Uterus (tissue), 4 donors: ENCODE results near the gene SMAD4. TPM values are rescaled to one million over a fixed set of nuclear protein-coding genes. Genes with fewer than 3 reads are reported as not detected.
"Not testable (repeated sequence)": the region's sequence is repeated elsewhere in the genome, so short reads cannot be mapped to it uniquely, and the experiment has no call there.

Experiments
- DNase-seq, 2 donors: peaks; one replicate each; pipeline ENCODE4 v3.0.0-alpha.2; 2019 to 2020
- H3K27ac ChIP-seq, 2 donors: fragments of 200-600 bp; sonication (generic); 1 replicate in 1 of 2; 2 replicates in 1 of 2; pipeline ENCODE4 v1.5.1; 2016 to 2018
- H3K27me3 ChIP-seq, 2 donors: fragments of 200-600 bp; sonication (generic); one replicate each; pipeline ENCODE4 v1.5.1; 2018 to 2019; ENCODE audit warnings: control low read depth in 1 of 2
- H3K36me3 ChIP-seq, 2 donors: fragments of 200-600 bp; sonication (generic); one replicate each; pipeline ENCODE4 v1.5.1; 2019; ENCODE audit warnings: control low read depth in 1 of 2
- H3K4me1 ChIP-seq, 2 donors: fragments of 200-600 bp; sonication (generic); one replicate each; pipeline ENCODE4 v1.5.1; 2018 to 2019; ENCODE audit warnings: control low read depth in 1 of 2
- H3K4me3 ChIP-seq, 2 donors: fragments of 200-600 bp; sonication (generic); 1 replicate in 1 of 2; 2 replicates in 1 of 2; pipeline ENCODE4 v1.5.1; 2018 to 2019; ENCODE audit warnings: mild to moderate bottlenecking in 1 of 2
- H3K9me3 ChIP-seq, 2 donors: fragments of 200-600 bp; sonication (generic); one replicate each; pipeline ENCODE4 v1.5.1; 2019; ENCODE audit warnings: control low read depth in 1 of 2
- POLR2A ChIP-seq, 2 donors: fragments of 450-650 bp; IDR thresholded peaks; one replicate each; pipeline ENCODE4 v1.6.1; 2016; ENCODE audit warnings: antibody characterized with exemption in 2 of 2, mild to moderate bottlenecking in 1 of 2, moderate library complexity in 1 of 2
- intact Hi-C: fragments of 100-400 bp; cut with DNase I; formaldehyde crosslinking; loops from one replicate; pipeline ENCODE4 v1.15.1; 2023; ENCODE audit warnings: low total_unique reads
- total RNA-seq, 4 donors: library from RNA; depleted of rRNA in 3 of 4; stranded (reverse); fragments of >200 nt in 3 of 4; gene quantifications; one replicate each; pipeline versions ENCODE4 v1.1.0 to v1.2.4, GENCODE V29; 2014 to 2023
- TF ChIP-seq, protein P1 (sequence below), 4 experiments: fragments of 200-600 bp in 2 of 4; fragments of 450-650 bp in 2 of 4; sonication (generic) in 2 of 4; IDR thresholded peaks; one replicate each; pipeline ENCODE4 v1.5.1; 2016 to 2019; ENCODE audit warnings: antibody characterized with exemption in 4 of 4, mild to moderate bottlenecking in 2 of 4, moderate library complexity in 1 of 4
- donor health status: DM: yes; HTN: yes; CAD: no.

Gene SMAD4
- total RNA-seq, 4 donors from 2014 or later, result 104 to 198 (median 141) TPM

DNA sequence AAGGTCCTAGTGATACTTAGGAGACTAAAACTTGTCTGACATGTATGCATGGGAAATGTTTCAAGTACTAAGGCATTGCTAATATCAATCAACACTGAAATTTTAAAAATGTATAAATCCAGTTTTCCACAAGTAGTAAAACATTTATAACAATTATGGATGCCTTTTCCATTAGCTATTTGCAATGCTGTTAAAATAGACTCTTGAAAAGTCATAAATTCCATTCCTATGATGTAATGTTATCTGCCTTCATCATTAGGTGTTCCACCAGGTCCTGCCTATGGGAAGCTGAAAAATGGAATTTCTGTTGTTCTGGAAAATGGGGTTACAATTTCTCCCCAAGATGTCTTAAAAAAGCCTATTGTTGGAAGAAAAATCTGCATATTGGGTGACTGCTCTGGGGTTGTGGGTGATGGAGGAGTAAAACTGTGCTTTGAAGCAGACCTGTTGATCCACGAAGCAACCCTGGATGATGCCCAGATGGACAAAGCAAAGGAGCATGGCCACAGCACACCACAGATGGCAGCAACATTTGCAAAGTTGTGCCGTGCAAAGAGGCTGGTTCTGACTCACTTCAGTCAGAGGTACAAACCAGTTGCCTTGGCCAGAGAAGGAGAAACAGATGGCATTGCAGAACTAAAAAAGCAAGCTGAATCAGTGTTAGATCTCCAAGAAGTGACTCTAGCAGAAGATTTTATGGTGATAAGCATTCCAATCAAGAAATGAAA lies 43.5 kb upstream of the SMAD4 start:
- no peak for DNase-seq

DNA sequence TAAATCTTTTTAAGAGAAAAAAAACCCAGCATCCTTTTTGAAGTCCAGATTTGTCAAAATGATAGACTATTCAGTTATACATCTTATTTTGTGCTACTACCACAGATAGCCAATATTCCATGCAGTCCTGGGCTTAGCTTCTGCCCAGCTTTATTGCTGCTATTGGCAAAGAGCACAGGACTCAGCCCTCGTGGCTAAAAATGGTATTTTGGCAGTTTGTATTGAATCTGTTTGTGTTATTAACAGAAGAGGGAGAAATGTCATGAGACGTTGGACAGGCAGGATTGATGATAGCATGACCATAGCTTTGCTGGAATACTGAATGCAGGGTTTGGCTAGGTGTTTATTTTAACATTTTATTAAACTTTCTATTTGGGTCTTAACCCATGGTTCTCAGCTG lies 42.8 kb upstream of the SMAD4 start:
- TF ChIP-seq POLR2A (IDR thresholded peaks at IDR 0.05), result no peak
- TF ChIP-seq, protein P1, sequence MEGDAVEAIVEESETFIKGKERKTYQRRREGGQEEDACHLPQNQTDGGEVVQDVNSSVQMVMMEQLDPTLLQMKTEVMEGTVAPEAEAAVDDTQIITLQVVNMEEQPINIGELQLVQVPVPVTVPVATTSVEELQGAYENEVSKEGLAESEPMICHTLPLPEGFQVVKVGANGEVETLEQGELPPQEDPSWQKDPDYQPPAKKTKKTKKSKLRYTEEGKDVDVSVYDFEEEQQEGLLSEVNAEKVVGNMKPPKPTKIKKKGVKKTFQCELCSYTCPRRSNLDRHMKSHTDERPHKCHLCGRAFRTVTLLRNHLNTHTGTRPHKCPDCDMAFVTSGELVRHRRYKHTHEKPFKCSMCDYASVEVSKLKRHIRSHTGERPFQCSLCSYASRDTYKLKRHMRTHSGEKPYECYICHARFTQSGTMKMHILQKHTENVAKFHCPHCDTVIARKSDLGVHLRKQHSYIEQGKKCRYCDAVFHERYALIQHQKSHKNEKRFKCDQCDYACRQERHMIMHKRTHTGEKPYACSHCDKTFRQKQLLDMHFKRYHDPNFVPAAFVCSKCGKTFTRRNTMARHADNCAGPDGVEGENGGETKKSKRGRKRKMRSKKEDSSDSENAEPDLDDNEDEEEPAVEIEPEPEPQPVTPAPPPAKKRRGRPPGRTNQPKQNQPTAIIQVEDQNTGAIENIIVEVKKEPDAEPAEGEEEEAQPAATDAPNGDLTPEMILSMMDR (IDR thresholded peaks at IDR 0.05), result no peak
- no peaks in the 10 kb centered on the region for H3K27me3 ChIP-seq
- no peak for DNase-seq
- H3K9me3 ChIP-seq, result no peaks in the 10 kb centered on the region
- H3K27ac ChIP-seq, result no peak overlapping the region
- no peaks in the 10 kb centered on the region for H3K36me3 ChIP-seq
- no peak overlapping the region for H3K4me3 ChIP-seq
- intact Hi-C loops, result no loop called here
- H3K4me1 ChIP-seq, result no peaks in the 10 kb centered on the region

More for the DNA sequence above, 43.5 kb upstream of the SMAD4 start:
- TF ChIP-seq POLR2A (IDR thresholded peaks at IDR 0.05), result no peak
- TF ChIP-seq, protein P1 (IDR thresholded peaks at IDR 0.05), result no peak
- Histone ChIP-seq H3K4me3 (no peak overlapping the region), H3K9me3 (no peaks in the 10 kb centered on the region), H3K27ac (no peak overlapping the region), H3K36me3 (no peaks in the 10 kb centered on the region), H3K27me3 (no peaks in the 10 kb centered on the region), H3K4me1 (no peaks in the 10 kb centered on the region)
- intact Hi-C loops, result no loop called here

DNA sequence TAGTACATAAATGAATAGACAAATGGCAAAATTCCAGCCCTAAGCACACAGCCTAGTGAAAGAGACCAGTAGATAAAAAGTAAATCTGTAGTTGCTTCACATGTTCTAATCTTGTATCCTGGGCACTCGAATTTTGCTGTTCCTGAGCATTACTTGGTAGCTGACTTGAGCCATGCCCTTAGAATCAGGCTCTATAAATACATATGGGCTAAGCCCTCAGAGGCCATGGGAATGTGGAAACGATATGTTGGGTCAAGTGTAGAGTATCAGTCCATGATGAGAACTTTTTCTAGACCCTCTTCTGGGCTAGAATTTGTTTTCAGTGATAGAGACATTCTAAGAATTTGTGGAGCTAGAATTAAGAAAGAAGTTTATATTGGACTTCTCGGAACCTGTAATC lies 40.3 kb upstream of the SMAD4 start:
- TF ChIP-seq, protein P1 (IDR thresholded peaks at IDR 0.05), result no peak
- TF ChIP-seq POLR2A (IDR thresholded peaks at IDR 0.05), result no peak
- DNase-seq, result no peak
- intact Hi-C loops, result no loop called here
- Histone ChIP-seq H3K4me3 (no peak overlapping the region), H3K9me3 (no peaks in the 10 kb centered on the region), H3K27ac (no peak overlapping the region), H3K36me3 (no peaks in the 10 kb centered on the region), H3K4me1 (no peaks in the 10 kb centered on the region), H3K27me3 (no peaks in the 10 kb centered on the region)

DNA sequence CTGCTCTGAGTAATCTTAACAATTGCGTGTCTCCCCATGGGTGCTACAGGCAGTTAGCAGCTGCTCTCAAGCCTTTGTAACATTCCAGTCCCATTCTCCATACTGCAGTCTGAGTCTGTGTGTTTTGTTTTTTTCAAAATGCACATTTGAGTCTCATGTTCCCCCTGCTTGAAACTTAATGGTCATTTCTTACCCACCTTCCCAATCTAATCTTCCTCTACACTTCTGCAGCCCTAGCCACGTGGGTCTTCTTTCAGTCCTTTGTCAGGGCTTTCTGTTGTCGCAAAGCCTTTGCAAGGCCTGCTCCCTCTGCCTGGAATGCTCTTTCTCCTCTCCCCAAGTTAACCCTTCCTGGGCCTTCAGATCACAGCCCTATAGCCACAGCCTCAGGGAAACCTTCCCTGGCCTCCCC lies 37.7 kb upstream of the SMAD4 start:
- intact Hi-C loops, result no loop called here
- DNase-seq, result no peak
- H3K4me1 ChIP-seq, result no peaks in the 10 kb centered on the region
- H3K27ac ChIP-seq, result no peak overlapping the region
- no peaks in the 10 kb centered on the region for H3K36me3 ChIP-seq
- no peak overlapping the region for H3K4me3 ChIP-seq
- no peaks in the 10 kb centered on the region for H3K9me3 ChIP-seq
- no peaks in the 10 kb centered on the region for H3K27me3 ChIP-seq
- no peak for TF ChIP-seq POLR2A (IDR thresholded peaks at IDR 0.05)
- TF ChIP-seq, protein P1 (IDR thresholded peaks at IDR 0.05), result no peak

DNA sequence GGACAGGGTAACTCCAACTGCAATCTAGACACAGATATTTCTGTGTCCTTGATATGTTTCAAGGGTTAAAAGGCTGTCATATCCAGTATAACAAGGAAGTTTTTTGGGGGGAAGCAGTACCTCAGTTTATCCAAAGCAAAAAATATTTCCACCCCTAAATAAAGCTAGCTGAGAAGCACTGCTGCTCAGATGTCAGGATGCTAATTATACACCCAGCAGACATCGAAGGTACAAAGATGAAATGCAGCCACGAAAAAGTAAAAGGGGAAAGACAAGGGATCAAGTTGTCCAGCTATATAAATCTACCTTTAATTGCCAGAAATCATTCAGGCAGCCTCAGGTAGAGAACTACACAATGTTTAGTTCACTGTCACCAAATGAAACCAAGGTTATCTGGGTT lies 36.0 kb upstream of the SMAD4 start:
- intact Hi-C loops, result no loop called here
- no peaks in the 10 kb centered on the region for H3K4me1 ChIP-seq
- no peak for DNase-seq
- TF ChIP-seq, protein P1 (IDR thresholded peaks at IDR 0.05), result no peak
- no peak for TF ChIP-seq POLR2A (IDR thresholded peaks at IDR 0.05)
- H3K36me3 ChIP-seq, result no peaks in the 10 kb centered on the region
- no peak overlapping the region for H3K27ac ChIP-seq
- no peaks in the 10 kb centered on the region for H3K9me3 ChIP-seq
- no peak overlapping the region for H3K4me3 ChIP-seq
- no peaks in the 10 kb centered on the region for H3K27me3 ChIP-seq

DNA sequence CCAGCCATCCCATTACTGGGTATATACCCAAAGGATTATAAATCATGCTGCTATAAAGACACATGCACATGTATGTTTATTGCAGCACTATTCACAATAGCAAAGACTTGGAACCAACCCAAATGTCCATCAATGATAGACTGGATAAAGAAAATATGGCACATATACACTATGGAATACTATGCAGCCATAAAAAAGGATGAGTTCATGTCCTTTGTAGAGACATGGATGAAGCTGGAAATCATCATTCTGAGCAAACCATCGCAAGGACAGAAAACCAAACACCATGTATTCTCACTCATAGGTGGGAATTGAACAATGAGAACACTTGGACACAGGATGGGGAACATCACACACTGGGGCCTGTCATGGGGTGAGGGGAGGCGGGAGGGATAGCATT lies 26.8 kb upstream of the SMAD4 start:
- H3K9me3 ChIP-seq, DNase-seq, H3K27me3 ChIP-seq, H3K27ac ChIP-seq, H3K4me3 ChIP-seq, intact Hi-C loops, H3K36me3 ChIP-seq, H3K4me1 ChIP-seq: not testable (repeated sequence)
